Posterior cingulate gyrus (tissue), 11 donors: ENCODE measurements around the gene ESRRG.

Experiments used
- DNase-seq, 10 donors: peaks; one replicate each; pipeline versions ENCODE4 v3.0.0 to v3.0.0-alpha.2; 2020 to 2021; ENCODE audit warnings: mixed read lengths in 3 of 10
- intact Hi-C: fragments of 100-400 bp; cut with DNase I; formaldehyde crosslinking; loops from one replicate; pipeline ENCODE4 v1.15.1; 2023

Gene ESRRG

DNA sequence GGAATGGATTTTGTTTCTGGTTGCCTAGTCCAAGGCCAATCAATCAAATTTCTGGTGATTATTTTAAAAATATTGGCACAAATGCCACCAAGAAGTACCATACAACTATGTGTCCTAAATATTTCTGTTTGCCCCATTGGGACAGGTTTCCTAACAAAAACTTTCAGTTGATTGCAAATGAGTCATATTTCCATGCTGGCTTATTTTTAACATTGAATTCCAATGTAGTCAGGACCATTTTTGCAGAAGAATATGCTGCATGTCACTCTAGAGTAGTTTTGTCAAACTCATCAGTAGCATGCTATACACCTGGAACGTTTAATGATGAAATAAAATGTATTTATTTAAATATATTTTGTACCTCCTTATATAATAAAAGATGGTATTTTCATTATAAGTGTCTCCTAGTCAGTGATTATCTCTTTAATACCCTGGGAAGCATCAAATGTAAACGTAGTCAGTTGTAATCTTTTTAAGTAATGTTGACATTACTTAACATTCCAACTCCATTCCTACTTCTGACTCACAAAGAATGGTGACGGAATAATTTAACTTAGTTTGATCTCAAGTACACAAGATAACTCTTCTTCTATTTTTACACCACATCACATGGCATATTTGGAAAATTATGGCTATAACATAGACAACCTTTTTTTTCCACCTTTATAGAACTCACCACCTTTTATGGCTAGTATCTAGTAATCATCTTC is 261.0 kb downstream of the ESRRG start:
- no peak for DNase-seq
- intact Hi-C loops, result no loop called here

GRCh38 chr1:216461466-216461865 is 261.8 kb downstream of the ESRRG start:
- intact Hi-C loops, result no loop called here
- no peak for DNase-seq

DNA sequence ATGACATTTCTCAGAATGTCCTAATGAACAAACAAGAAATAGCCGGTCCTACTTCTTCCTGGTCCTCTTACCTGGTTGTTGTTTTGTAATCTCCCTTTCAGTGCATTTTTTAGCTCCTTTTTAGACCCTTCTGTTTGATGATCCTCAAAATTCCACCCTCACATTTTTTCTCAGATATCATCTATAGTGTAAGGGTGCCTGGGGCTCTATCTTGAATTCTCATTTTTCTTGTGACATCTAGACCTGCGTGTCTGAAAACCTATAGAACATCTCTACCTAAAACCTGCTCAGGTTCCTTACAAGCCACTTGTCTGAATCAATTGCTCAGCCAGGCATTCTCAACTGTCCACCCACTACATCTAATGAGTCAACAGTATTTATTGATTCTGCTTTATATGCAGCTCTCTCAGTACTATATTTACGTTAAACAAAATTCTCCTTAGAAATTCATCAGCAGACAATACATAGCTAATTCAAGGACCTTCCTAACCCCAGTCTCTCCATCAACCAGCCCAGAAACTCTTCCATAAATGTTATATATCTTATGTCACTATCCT is 263.5 kb downstream of the ESRRG start:
- DNase-seq, result no peak
- intact Hi-C loops, result no loop called here

DNA sequence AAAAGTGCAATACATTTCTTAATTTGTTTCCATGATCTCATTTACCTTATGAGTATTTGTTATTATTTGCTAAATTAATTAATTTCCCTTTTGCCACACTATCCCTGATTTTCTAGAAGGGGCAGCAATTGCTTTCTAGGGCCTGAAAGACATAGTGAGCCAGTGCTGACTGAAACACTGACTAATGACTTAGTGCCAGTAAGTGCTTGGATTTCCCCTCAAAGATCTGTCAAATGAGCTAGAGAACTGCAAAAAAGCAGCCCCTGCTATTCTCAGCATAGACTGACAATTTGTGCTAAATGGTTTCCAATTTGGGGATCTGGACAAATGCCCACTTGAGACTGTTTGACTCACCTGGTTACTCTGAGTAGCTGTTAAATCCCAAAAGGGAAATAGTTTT is 264.4 kb downstream of the ESRRG start:
- intact Hi-C loops, result no loop called here
- DNase-seq, result no peak

DNA sequence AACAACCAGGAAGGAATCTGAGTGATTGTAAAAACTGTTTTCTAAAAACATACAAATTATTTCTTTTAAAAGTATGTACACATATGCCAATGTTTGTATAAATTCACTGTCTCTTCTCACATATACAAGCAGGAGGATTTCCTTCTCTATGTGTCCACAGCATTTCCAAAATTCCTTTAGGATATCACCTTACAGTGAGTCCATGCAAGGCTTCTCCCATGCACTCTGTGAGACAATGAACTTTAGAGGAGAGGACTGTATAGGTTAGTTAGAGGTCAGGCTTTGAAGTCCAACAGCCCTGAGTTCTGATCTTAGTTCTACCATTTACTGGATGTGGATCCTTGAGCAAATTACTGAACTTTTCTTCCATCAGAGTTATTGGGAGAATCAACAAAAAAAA is 265.9 kb downstream of the ESRRG start:
- no peak for DNase-seq

GRCh38 chr1:216456682-216457081 is 266.5 kb downstream of the ESRRG start:
- DNase-seq, result no peak
- intact Hi-C loops, result no loop called here

More for the DNA sequence above, 265.9 kb downstream of the ESRRG start:
- intact Hi-C loops, result no loop called here

- intact Hi-C loops, result no loop called here
- no peak for DNase-seq
Measured at GRCh38 chr1:216453777-216454176, 269.5 kb downstream of the ESRRG start.
